A673 (cell line): ENCODE results near the gene SPEF2. TPM values are rescaled to one million over a fixed set of nuclear protein-coding genes. Genes with fewer than 3 reads are reported as not detected.
A peak's percentile ranks its signal among the peaks of the same experiment; 100 is the strongest.

ENCODE experiments used
- BruUV-seq: library from RNA; stranded (reverse); fragments of 400-500 nt; replicated peaks from 2 replicates; lab custom pipeline; 2021; lab: Mats Ljungman, UMichigan
- CTCF ChIA-PET: fragments of 300-600 bp; sonication (Branson Sonifier 250); formaldehyde crosslinking; loops from one replicate; lab custom pipeline; 2022; ENCODE audit warnings: antibody characterized with exemption; lab: Charles Lee
- POLR2A ChIA-PET: fragments of 300-600 bp; sonication (Branson Sonifier 250); formaldehyde crosslinking; loops from one replicate; lab custom pipeline; 2022; ENCODE audit warnings: antibody characterized with exemption; ENCODE audit not compliant: low non-redundant PET; lab: Charles Lee
- DNase-seq: peaks from one replicate; pipeline ENCODE4 v3.0.0-alpha.2; 2015; ENCODE audit warnings: low spot score
- H3K27ac ChIP-seq: fragments of 200-600 bp; sonication (generic); 2 replicates; pipeline ENCODE4 v1.5.1; 2016; ENCODE audit warnings: mixed run types, low read depth, mild to moderate bottlenecking, mixed read lengths, antibody characterized with exemption, low read length; ENCODE audit not compliant: poor library complexity, severe bottlenecking
- H3K27me3 ChIP-seq: fragments of 200-600 bp; sonication (generic); replicated peaks from 2 replicates; pipeline ENCODE4 v1.6.1; 2017; ENCODE audit warnings: mixed run types, low read depth, mild to moderate bottlenecking, mixed read lengths, antibody characterized with exemption, low read length; ENCODE audit not compliant: insufficient read depth, poor library complexity
- H3K36me3 ChIP-seq: fragments of 200-600 bp; sonication (generic); 2 replicates; pipeline ENCODE4 v1.6.1; 2016; ENCODE audit warnings: mixed run types, mild to moderate bottlenecking, mixed read lengths, antibody characterized with exemption, low read length; ENCODE audit not compliant: insufficient read depth, poor library complexity, severe bottlenecking
- H3K4me1 ChIP-seq: fragments of 200-600 bp; sonication (generic); 2 replicates; pipeline ENCODE4 v1.6.1; 2017; ENCODE audit warnings: mixed run types, mild to moderate bottlenecking, mixed read lengths, antibody characterized with exemption, low read length; ENCODE audit not compliant: insufficient read depth, poor library complexity, severe bottlenecking
- H3K4me3 ChIP-seq: fragments of 200-600 bp; sonication (generic); 2 replicates; pipeline ENCODE4 v1.5.1; 2016; ENCODE audit warnings: low read depth, mixed run types, mild to moderate bottlenecking, mixed read lengths, low read length; ENCODE audit not compliant: poor library complexity, severe bottlenecking
- H3K9me3 ChIP-seq: fragments of 200-600 bp; sonication (generic); 2 replicates; pipeline ENCODE4 v1.6.1; 2016; ENCODE audit warnings: mixed run types, low read depth, mild to moderate bottlenecking, mixed read lengths, antibody characterized with exemption, low read length; ENCODE audit not compliant: poor library complexity, severe bottlenecking
- EZH2 ChIP-seq: fragments of 200-600 bp; sonication (generic); IDR thresholded peaks from 2 replicates; pipeline ENCODE4 v1.6.1; 2017; ENCODE audit warnings: borderline replicate concordance, low read depth, mild to moderate bottlenecking, mixed read lengths, antibody characterized with exemption, low read length; ENCODE audit not compliant: poor library complexity, severe bottlenecking
- intact Hi-C: fragments of 100-400 bp; cut with micrococcal nuclease; formaldehyde crosslinking; loops from one replicate; pipeline ENCODE4 v1.10.0; 2022; ENCODE audit not compliant: unreplicated experiment
- total RNA-seq: library from RNA; stranded (reverse); gene quantifications from 2 replicates; pipeline ENCODE4 v1.2.3, GENCODE V29; 2021
- TF ChIP-seq, protein P1 (sequence below): fragments of 300-800, 200-600 bp; sonication (generic); conservative IDR thresholded peaks from 2 replicates; pipeline ENCODE4 v1.5.1; 2017; ENCODE audit warnings: low read depth, mild to moderate bottlenecking, antibody characterized with exemption, low read length, moderate library complexity, mixed read lengths

The SPEF2 gene
- total RNA-seq, 1 experiment from 2014 or later, result 1.5 TPM

DNA sequence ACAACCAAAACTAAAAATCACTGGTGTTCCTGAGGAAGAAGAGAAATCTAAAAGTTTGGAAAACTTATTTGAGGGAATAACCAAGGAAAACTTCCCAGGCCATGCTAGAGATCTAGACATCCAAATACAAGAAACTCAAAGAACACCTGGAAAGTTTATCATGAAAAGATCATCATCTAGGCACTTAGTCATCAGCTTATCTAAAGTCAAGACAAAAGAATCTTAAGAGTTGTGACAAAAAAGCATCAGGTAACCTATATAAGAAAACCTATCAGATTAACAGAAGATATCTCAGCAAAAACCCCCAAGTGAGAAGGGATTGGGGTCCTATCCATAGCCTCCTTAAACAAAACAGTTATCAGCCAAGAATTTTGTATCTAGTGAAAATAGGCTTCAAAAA is 17.1 kb upstream of the SPEF2 start:
- H3K27me3 ChIP-seq, result no peaks in the 10 kb centered on the region
- no peak overlapping the region for H3K27ac ChIP-seq
- no peak for DNase-seq
- CTCF ChIA-PET, result no interaction called here
- H3K36me3 ChIP-seq, result no peaks in the 10 kb centered on the region
- intact Hi-C loops, result no loop called here
- no peaks in the 10 kb centered on the region for H3K4me1 ChIP-seq
- POLR2A ChIA-PET, result no interaction called here
- no peak overlapping the region for H3K4me3 ChIP-seq
- BruUV-seq, result no TSS peak
- no peak for TF ChIP-seq EZH2
- TF ChIP-seq, protein P1, sequence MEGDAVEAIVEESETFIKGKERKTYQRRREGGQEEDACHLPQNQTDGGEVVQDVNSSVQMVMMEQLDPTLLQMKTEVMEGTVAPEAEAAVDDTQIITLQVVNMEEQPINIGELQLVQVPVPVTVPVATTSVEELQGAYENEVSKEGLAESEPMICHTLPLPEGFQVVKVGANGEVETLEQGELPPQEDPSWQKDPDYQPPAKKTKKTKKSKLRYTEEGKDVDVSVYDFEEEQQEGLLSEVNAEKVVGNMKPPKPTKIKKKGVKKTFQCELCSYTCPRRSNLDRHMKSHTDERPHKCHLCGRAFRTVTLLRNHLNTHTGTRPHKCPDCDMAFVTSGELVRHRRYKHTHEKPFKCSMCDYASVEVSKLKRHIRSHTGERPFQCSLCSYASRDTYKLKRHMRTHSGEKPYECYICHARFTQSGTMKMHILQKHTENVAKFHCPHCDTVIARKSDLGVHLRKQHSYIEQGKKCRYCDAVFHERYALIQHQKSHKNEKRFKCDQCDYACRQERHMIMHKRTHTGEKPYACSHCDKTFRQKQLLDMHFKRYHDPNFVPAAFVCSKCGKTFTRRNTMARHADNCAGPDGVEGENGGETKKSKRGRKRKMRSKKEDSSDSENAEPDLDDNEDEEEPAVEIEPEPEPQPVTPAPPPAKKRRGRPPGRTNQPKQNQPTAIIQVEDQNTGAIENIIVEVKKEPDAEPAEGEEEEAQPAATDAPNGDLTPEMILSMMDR, result no peak
- H3K9me3 ChIP-seq, result peaks cover 5% of the 10 kb centered on the region

- TF ChIP-seq, protein P1, result no peak
- no peak for TF ChIP-seq EZH2
- ChIA-PET POLR2A (no interaction called here), CTCF (no interaction called here)
- Histone ChIP-seq H3K36me3 (no peaks in the 10 kb centered on the region), H3K27me3 (no peaks in the 10 kb centered on the region), H3K27ac (no peak overlapping the region), H3K9me3 (peaks cover 4% of the 10 kb centered on the region), H3K4me3 (no peak overlapping the region), H3K4me1 (peaks cover 3% of the 10 kb centered on the region)
- DNase-seq, result peak; percentile 49
- BruUV-seq, result no TSS peak
- intact Hi-C loops, result no loop called here
Observed at GRCh38 chr5:35608881-35609779, 8.5 kb upstream of the SPEF2 start.

DNA sequence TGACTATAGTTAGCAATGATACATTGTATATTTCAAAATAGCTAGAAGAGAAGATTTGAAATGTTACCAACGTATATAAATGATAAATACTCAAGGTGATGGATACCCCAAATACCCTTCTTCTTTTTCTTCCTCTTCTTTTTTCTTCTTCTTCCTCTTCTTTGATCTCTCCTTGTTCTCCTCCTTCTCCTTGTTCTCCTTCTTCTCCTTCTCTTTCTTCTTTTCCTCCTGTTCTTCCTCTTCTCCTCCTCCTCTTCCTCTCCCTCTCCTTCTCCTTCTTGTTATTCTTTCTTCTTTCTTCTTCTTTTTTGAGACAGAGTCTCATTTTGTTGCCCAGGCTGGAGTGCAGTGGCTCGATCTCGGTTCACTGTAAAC is 616 bp upstream of the SPEF2 start:
- H3K36me3 ChIP-seq, result no peaks in the 10 kb centered on the region
- intact Hi-C loops, result loop anchor here (1.0 kb wide), 1 partner anchor 309 kb away; no protein-coding TSS in a partner anchor
- H3K27ac ChIP-seq, result no peak overlapping the region
- no peak for DNase-seq
- peak overlapping the region; percentile 58 for H3K4me3 ChIP-seq
- CTCF ChIA-PET, result interaction anchor here (2.1 kb wide), 1 partner anchor 309 kb away, joined by 10 read pairs; no protein-coding TSS in a partner anchor
- peaks cover 4% of the 10 kb centered on the region for H3K9me3 ChIP-seq
- TF ChIP-seq EZH2, result no peak
- TF ChIP-seq, protein P1, result no peak
- no peaks in the 10 kb centered on the region for H3K27me3 ChIP-seq
- no TSS peak for BruUV-seq
- H3K4me1 ChIP-seq, result no peaks in the 10 kb centered on the region
- POLR2A ChIA-PET, result no interaction called here
